ENCODE measurements around the gene CDH12. TPM values are rescaled to one million over a fixed set of nuclear protein-coding genes. Genes with fewer than 3 reads are reported as not detected.

The CDH12 gene
- total RNA-seq (2021; ENCODE audit: unreplicated experiment), result not detected
- polyA plus RNA-seq (2012), result not detected in 2 replicates
- percentile 0 among the genes with signal in this experiment for Bru-seq, nascent RNA
- percentile 0 among the genes with signal in this experiment for BruChase-seq, experiment 1, labeled RNA remaining after a 6-hour chase
- BruChase-seq, experiment 2, labeled RNA remaining after a 2-hour chase, result percentile 0 among the genes with signal in this experiment
- long read RNA-seq, result 0 reads

GRCh38 chr5:22852807-22853660 lies at the start of gene CDH12:
CDH12 (minus strand) TSS chr5:22853344.
- Histone ChIP-seq H3K27ac (ENCODE audit: low read depth, low read length) (no peak within 1 kb of the TSS), H4K20me1 (ENCODE audit: insufficient read depth) (no peaks in the 10 kb centered on the region), H3K9me3 (ENCODE audit: control insufficient read depth in 1 of 2, insufficient read depth in 1 of 2, low read depth in 1 of 2, low read length in 2 of 2) (peaks cover 12 to 13% of the 10 kb centered on the region in 2 experiments; a peak in 2 of 4 replicates), H3K36me3 (ENCODE audit: control insufficient read depth in 1 of 2, insufficient read depth in 2 of 2, low read length in 2 of 2) (no peaks in the 10 kb centered on the region), H3K79me2 (ENCODE audit: insufficient read depth, low read length) (no peaks in the 10 kb centered on the region), H3K4me1 (ENCODE audit: control insufficient read depth in 1 of 2, insufficient read depth in 2 of 2, low read length in 2 of 2) (no peaks in the 10 kb centered on the region), H3K4me3 (replicated peaks in 1 of 2; ENCODE audit: low read depth in 1 of 2, low read length in 2 of 2) (no peak within 1 kb of the TSS), H3K4me2 (ENCODE audit: low read length) (no peak within 1 kb of the TSS), H2AFZ (ENCODE audit: low read depth, low read length, poor library complexity, severe bottlenecking) (no peak within 1 kb of the TSS), H3K9me2 (ENCODE audit: insufficient read depth) (no peaks in the 10 kb centered on the region), H3K27me3 (ENCODE audit: insufficient read depth, low read length) (no peaks in the 10 kb centered on the region), H3K9ac (ENCODE audit: low read length) (no peak within 1 kb of the TSS)
- ATAC-seq (no peak), DNase-seq (ENCODE audit: low read depth, low spot score) (no peak)
- BruUV-seq (replicated peaks), result no TSS peak
- POLR2A ChIA-PET, result no interaction called here
- CTCF ChIA-PET, result no interaction called here
- intact Hi-C loops (cut with micrococcal nuclease), result no loop called here
- TF ChIP-seq POLR2AphosphoS5 (IDR thresholded peaks at IDR 0.05; ENCODE audit: low read depth, low read length), result no peak
- TF ChIP-seq CTCF (IDR thresholded peaks at IDR 0.05 in 2 of 3, conservative IDR thresholded peaks at IDR 0.05 in 1 of 3; ENCODE audit: borderline replicate concordance in 1 of 3, insufficient read depth in 1 of 3, low read depth in 2 of 3, low read length in 2 of 3), result no peak
- no peak for TF ChIP-seq SP1 (IDR thresholded peaks at IDR 0.05; ENCODE audit: low read depth)
- TF ChIP-seq ATF3 (IDR thresholded peaks at IDR 0.05), result no peak
- TF ChIP-seq CEBPB (IDR thresholded peaks at IDR 0.05; ENCODE audit: low read depth), result no peak
- no peak for TF ChIP-seq EZH2 (IDR thresholded peaks at IDR 0.05)
- no peak for TF ChIP-seq CBX3 (IDR thresholded peaks at IDR 0.05; ENCODE audit: low read depth)
- no peak for TF ChIP-seq ELF1 (IDR thresholded peaks at IDR 0.05; ENCODE audit: borderline replicate concordance, low read depth)
- no peak for TF ChIP-seq REST (IDR thresholded peaks at IDR 0.05; ENCODE audit: low read depth)
- no peak for TF ChIP-seq YY1 (IDR thresholded peaks at IDR 0.05; ENCODE audit: extremely low read depth, insufficient replicate concordance, low read depth, low read length)
- TF ChIP-seq TCF7L2 (IDR thresholded peaks at IDR 0.05; ENCODE audit: borderline replicate concordance, extremely low read depth, insufficient read depth, insufficient read length), result no peak
- TF ChIP-seq ZNF274 (IDR thresholded peaks at IDR 0.05; ENCODE audit: low read depth, low read length), result no peak
- TF ChIP-seq ZBTB33 (IDR thresholded peaks at IDR 0.05; ENCODE audit: extremely low read depth, insufficient replicate concordance, low read length), result no peak
- no peak for TF ChIP-seq FOSL1 (IDR thresholded peaks at IDR 0.05; ENCODE audit: low read depth)
- RAD21 ChIA-PET (ENCODE audit: low non-redundant PET in 1 of 2, low total read pairs in 2 of 2, uncharacterized antibody in 2 of 2, unreplicated experiment in 2 of 2), result no interaction called here
